GM21619 (cell line): Measurements from ENCODE around the gene HTR3B.
"Not testable (repeated sequence)": the region's sequence is repeated elsewhere in the genome, so short reads cannot be mapped to it uniquely, and the experiment has no call there.

Experiments
- ATAC-seq: cut with Tn5 transposase; IDR thresholded peaks from one replicate; pipeline ENCODE4 v1.9.1; 2021; ENCODE audit not compliant: unreplicated experiment

Gene HTR3B

GRCh38 chr11:113942256-113942655 lies 37.7 kb downstream of the HTR3B start:
- no peak for ATAC-seq

GRCh38 chr11:113946162-113946561 lies 41.6 kb downstream of the HTR3B start:
- not testable (repeated sequence) for ATAC-seq

GRCh38 chr11:113947994-113948393 lies 43.4 kb downstream of the HTR3B start:
- no peak for ATAC-seq

GRCh38 chr11:113949891-113950290 lies 45.3 kb downstream of the HTR3B start:
- ATAC-seq: no peak

- ATAC-seq: no peak
These were observed 46.9 kb downstream of the HTR3B start for GRCh38 chr11:113951537-113951936.

GRCh38 chr11:113952070-113952469 lies 47.5 kb downstream of the HTR3B start:
- no peak for ATAC-seq

- ATAC-seq: no peak
These were observed 48.0 kb downstream of the HTR3B start for GRCh38 chr11:113952588-113952987.

GRCh38 chr11:113954235-113954634 lies 49.6 kb downstream of the HTR3B start:
- ATAC-seq: no peak

- no peak for ATAC-seq
These were observed 52.4 kb downstream of the HTR3B start for GRCh38 chr11:113956986-113957385.

- ATAC-seq: no peak
These were observed 56.2 kb downstream of the HTR3B start for GRCh38 chr11:113960702-113961330.

GRCh38 chr11:113967361-113967760 lies 62.8 kb downstream of the HTR3B start:
- no peak for ATAC-seq

GRCh38 chr11:113971506-113972195 lies 67.1 kb downstream of the HTR3B start:
- ATAC-seq: no peak

GRCh38 chr11:113974741-113975470 lies 70.3 kb downstream of the HTR3B start, which contains the start of gene HTR3A:
Gene HTR3A (plus strand): TSS chr11:113975108. CDS start chr11:113975326, 218 bp downstream.
- ATAC-seq: no peak

GRCh38 chr11:113977071-113977490 lies 72.5 kb downstream of the HTR3B start:
- peak; percentile 74 for ATAC-seq

- no peak for ATAC-seq
These were observed 73.1 kb downstream of the HTR3B start for GRCh38 chr11:113977701-113978100.

- no peak for ATAC-seq
These were observed 74.8 kb downstream of the HTR3B start for GRCh38 chr11:113979431-113979830.

- no peak for ATAC-seq
These were observed 76.2 kb downstream of the HTR3B start for GRCh38 chr11:113980785-113981184.

GRCh38 chr11:113982306-113982705 lies 77.7 kb downstream of the HTR3B start:
- ATAC-seq: no peak

GRCh38 chr11:113984781-113985180 lies 80.2 kb downstream of the HTR3B start:
- ATAC-seq: no peak

GRCh38 chr11:113985906-113986305 lies 81.3 kb downstream of the HTR3B start:
- ATAC-seq: no peak

GRCh38 chr11:113986351-113987140 lies 82.0 kb downstream of the HTR3B start:
- no peak for ATAC-seq
